OCI-LY3 (cell line): Measurements from ENCODE around the gene ERGIC2.

ENCODE experiments used
- H2AFZ ChIP-seq: fragments of 200-600, 300-600 bp; shearing (Covaris generic); 2 replicates; pipeline ENCODE4 v1.6.0; 2014; ENCODE audit warnings: antibody characterized with exemption, low read depth, low read length
- H3K27ac ChIP-seq: fragments of 200-600, 300-600 bp; sonication (generic); 2 replicates; pipeline ENCODE4 v1.5.1; 2014; ENCODE audit warnings: mild to moderate bottlenecking, low read length, moderate library complexity, mixed read lengths
- H3K27me3 ChIP-seq: fragments of 200-600, 300-600 bp; sonication (generic); 2 replicates; pipeline ENCODE4 v1.6.1; 2014; ENCODE audit warnings: low read depth, low read length, mixed read lengths
- H3K36me3 ChIP-seq: fragments of 200-600, 300-600 bp; sonication (generic); replicated peaks from 2 replicates; pipeline ENCODE3; 2014; ENCODE audit warnings: low read depth, low read length, mixed read lengths
- H3K4me1 ChIP-seq: fragments of 300-600, 200-600 bp; sonication (generic); 2 replicates; pipeline ENCODE4 v1.6.1; 2014; ENCODE audit warnings: low read length, mixed read lengths
- H3K4me2 ChIP-seq: fragments of 200-600, 300-600 bp; sonication (generic); 2 replicates; pipeline ENCODE4 v1.6.1; 2014; ENCODE audit warnings: low read length, mixed read lengths
- H3K4me3 ChIP-seq: fragments of 300-600, 200-600 bp; sonication (generic); 2 replicates; pipeline ENCODE4 v1.5.1; 2014; ENCODE audit warnings: antibody characterized with exemption, mild to moderate bottlenecking, low read length, moderate library complexity
- H3K79me2 ChIP-seq: fragments of 300-600, 200-600 bp; shearing (Covaris generic); 2 replicates; pipeline ENCODE4 v1.6.1; 2014; ENCODE audit warnings: mild to moderate bottlenecking, low read length, mixed read lengths
- H3K9ac ChIP-seq: fragments of 300-600, 200-600 bp; shearing (Covaris generic); 2 replicates; pipeline ENCODE4 v1.6.0; 2014; ENCODE audit warnings: mild to moderate bottlenecking, low read length, moderate library complexity
- H3K9me3 ChIP-seq: fragments of 200-600, 300-600 bp; shearing (Covaris generic); 2 replicates; pipeline ENCODE4 v1.6.1; 2014; ENCODE audit warnings: low read length, mixed read lengths; ENCODE audit not compliant: insufficient read depth
- H4K20me1 ChIP-seq: fragments of 200-600, 300-600 bp; sonication (generic); 2 replicates; pipeline ENCODE4 v1.6.1; 2016; ENCODE audit warnings: low read length, mixed read lengths; ENCODE audit not compliant: insufficient read depth
- CTCF ChIP-seq: fragments of 200-600, 300-600 bp; sonication (generic); IDR thresholded peaks from 2 replicates; pipeline ENCODE4 v1.5.1; 2014; ENCODE audit warnings: antibody characterized with exemption, low read length, low read depth
- EZH2phosphoT487 ChIP-seq: fragments of 200-600 bp; shearing (Covaris generic); IDR thresholded peaks from 2 replicates; pipeline ENCODE4 v1.6.1; 2018; ENCODE audit warnings: antibody characterized with exemption, mixed run types, low read depth

ERGIC2 gene

GRCh38 chr12:29427964-29428363 lies 47.0 kb upstream of the ERGIC2 start:
- Histone ChIP-seq H3K4me1 (peaks cover 35% of the 10 kb centered on the region), H3K9me3 (no peaks in the 10 kb centered on the region), H2AFZ (0 out of 2 replicates have a peak overlapping the region, but pooled peaks have one; percentile 22), H3K4me2 (peak overlapping the region; percentile 59), H3K27me3 (0 out of 2 replicates have a peak, but pooled peaks cover 2% of the 10 kb centered on the region), H3K36me3 (no peaks in the 10 kb centered on the region), H3K27ac (peak overlapping the region; percentile 73), H3K9ac (peak overlapping the region; percentile 8), H3K79me2 (no peaks in the 10 kb centered on the region), H3K4me3 (peak overlapping the region; percentile 29), H4K20me1 (no peaks in the 10 kb centered on the region)
- no peak for TF ChIP-seq EZH2phosphoT487
- TF ChIP-seq CTCF = peak; percentile 43

GRCh38 chr12:29426498-29426897 lies 45.5 kb upstream of the ERGIC2 start:
- Histone ChIP-seq H3K9me3 (no peaks in the 10 kb centered on the region), H3K27me3 (0 out of 2 replicates have a peak, but pooled peaks cover 2% of the 10 kb centered on the region), H3K36me3 (no peaks in the 10 kb centered on the region), H4K20me1 (no peaks in the 10 kb centered on the region), H3K4me1 (peaks cover 35% of the 10 kb centered on the region), H3K79me2 (no peaks in the 10 kb centered on the region), H3K27ac (no peak overlapping the region), H3K4me2 (no peak overlapping the region), H3K9ac (no peak overlapping the region), H2AFZ (no peak overlapping the region), H3K4me3 (no peak overlapping the region)
- TF ChIP-seq EZH2phosphoT487 (no peak), CTCF (no peak)

DNA sequence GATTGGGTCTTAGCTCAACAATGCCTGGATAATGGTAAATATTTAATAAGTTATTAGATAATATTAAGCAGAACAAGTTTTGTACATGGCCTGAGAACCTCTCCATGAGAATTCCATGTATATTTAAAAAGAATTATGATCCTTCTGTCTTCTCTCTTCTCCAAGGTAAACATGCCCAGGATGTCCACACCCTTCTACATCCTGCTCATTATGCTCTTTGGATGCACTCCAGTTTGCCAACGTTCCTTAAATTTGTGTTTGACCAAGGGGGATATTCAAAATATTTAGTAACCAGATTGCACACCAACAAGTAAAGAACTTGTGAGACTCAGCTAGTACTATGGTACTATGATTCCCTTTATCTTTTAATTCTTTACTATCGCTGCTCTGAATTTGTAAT lies 44.8 kb upstream of the ERGIC2 start:
- H3K4me2 ChIP-seq = no peak overlapping the region
- no peaks in the 10 kb centered on the region for H4K20me1 ChIP-seq
- no peaks in the 10 kb centered on the region for H3K36me3 ChIP-seq
- no peaks in the 10 kb centered on the region for H3K9me3 ChIP-seq
- H3K4me1 ChIP-seq = peaks cover 35% of the 10 kb centered on the region
- TF ChIP-seq CTCF = no peak
- TF ChIP-seq EZH2phosphoT487 = no peak
- H3K9ac ChIP-seq = no peak overlapping the region
- H3K4me3 ChIP-seq = no peak overlapping the region
- no peak overlapping the region for H3K27ac ChIP-seq
- 0 out of 2 replicates have a peak, but pooled peaks cover 2% of the 10 kb centered on the region for H3K27me3 ChIP-seq
- no peaks in the 10 kb centered on the region for H3K79me2 ChIP-seq
- no peak overlapping the region for H2AFZ ChIP-seq

- H3K9ac ChIP-seq = no peak overlapping the region
- no peak overlapping the region for H3K4me3 ChIP-seq
- H2AFZ ChIP-seq = no peak overlapping the region
- no peak overlapping the region for H3K27ac ChIP-seq
- peaks cover 19% of the 10 kb centered on the region for H3K27me3 ChIP-seq
- no peak for TF ChIP-seq EZH2phosphoT487
- H3K4me1 ChIP-seq = no peaks in the 10 kb centered on the region
- no peaks in the 10 kb centered on the region for H3K79me2 ChIP-seq
- H3K4me2 ChIP-seq = no peak overlapping the region
- H3K36me3 ChIP-seq = no peaks in the 10 kb centered on the region
- no peaks in the 10 kb centered on the region for H3K9me3 ChIP-seq
- no peaks in the 10 kb centered on the region for H4K20me1 ChIP-seq
Observed at GRCh38 chr12:29416748-29417147, 35.8 kb upstream of the ERGIC2 start.

DNA sequence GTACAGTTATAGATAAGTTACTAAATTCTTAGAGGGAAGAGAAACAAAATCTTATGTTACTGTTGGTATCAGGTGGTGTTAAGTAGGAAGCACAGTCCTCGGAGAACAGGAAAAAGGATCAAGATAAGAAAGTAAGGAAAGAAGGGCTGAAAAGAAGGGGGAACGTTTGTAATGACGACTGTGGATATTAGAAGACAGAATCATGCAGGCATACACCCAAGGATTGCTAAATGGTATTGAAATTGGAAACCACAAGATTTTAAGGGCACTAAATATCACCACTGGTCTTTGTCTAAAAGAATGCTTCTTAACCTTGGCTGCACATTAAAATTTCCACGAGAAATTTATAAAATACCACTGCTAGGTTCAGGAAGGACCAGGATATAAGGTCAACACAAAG lies 34.1 kb upstream of the ERGIC2 start:
- Histone ChIP-seq H4K20me1 (no peaks in the 10 kb centered on the region), H3K9me3 (no peaks in the 10 kb centered on the region), H3K27ac (no peak overlapping the region), H3K79me2 (no peaks in the 10 kb centered on the region), H3K27me3 (peaks cover 19% of the 10 kb centered on the region), H3K4me2 (no peak overlapping the region), H3K9ac (no peak overlapping the region), H2AFZ (no peak overlapping the region), H3K36me3 (no peaks in the 10 kb centered on the region), H3K4me3 (no peak overlapping the region), H3K4me1 (no peaks in the 10 kb centered on the region)
- TF ChIP-seq EZH2phosphoT487 (no peak), CTCF (no peak)
